Stromal cell of bone marrow (primary cell): Measurements from ENCODE around the gene FRK.

ENCODE experiments used
- DNase-seq: peaks from one replicate; pipeline ENCODE4 v3.0.0-alpha.2; 2012; ENCODE audit warnings: low read depth

FRK gene

GRCh38 chr6:115887891-115888290 lies 172.8 kb downstream of the FRK start:
- DNase-seq: no peak

GRCh38 chr6:115885636-115886366 lies 174.9 kb downstream of the FRK start:
- DNase-seq: no peak

- no peak for DNase-seq
Observed at GRCh38 chr6:115882771-115883170, 177.9 kb downstream of the FRK start.

- no peak for DNase-seq
Observed at GRCh38 chr6:115882174-115882573, 178.5 kb downstream of the FRK start.
